Spleen (tissue), 7 donors: ENCODE data around the gene BCL11B.

Source experiments
- POLR2A ChIP-seq, 3 donors: fragments of 450-650 bp; IDR thresholded peaks; one replicate each; pipeline ENCODE4 v1.5.1; 2017; ENCODE audit warnings: antibody characterized with exemption in 3 of 3, mild to moderate bottlenecking in 1 of 3
- TF ChIP-seq, protein P1 (sequence below), 11 experiments: fragments of 200-600 bp in 7 of 11; fragments of 450-650 bp in 4 of 11; sonication (generic) in 4 of 11; IDR thresholded peaks in 8 of 11; conservative IDR thresholded peaks in 3 of 11; 1 replicate in 7 of 11; 2 replicates in 4 of 11; pipeline versions ENCODE4 v1.4.0 to v1.8.0; 2016 to 2021; ENCODE audit warnings: antibody characterized with exemption in 11 of 11, inconsistent platforms in 4 of 11, mild to moderate bottlenecking in 1 of 11
- donor health status: DM: no; HTN: no; CAD: no; lungs with moderate emphysema.
- donor health status: DM: no; HTN: no; CAD: no.
- donor health status: DM: no; HTN: no; CAD: no.

- no peak for TF ChIP-seq POLR2A (IDR thresholded peaks at IDR 0.05)
- TF ChIP-seq, protein P1, sequence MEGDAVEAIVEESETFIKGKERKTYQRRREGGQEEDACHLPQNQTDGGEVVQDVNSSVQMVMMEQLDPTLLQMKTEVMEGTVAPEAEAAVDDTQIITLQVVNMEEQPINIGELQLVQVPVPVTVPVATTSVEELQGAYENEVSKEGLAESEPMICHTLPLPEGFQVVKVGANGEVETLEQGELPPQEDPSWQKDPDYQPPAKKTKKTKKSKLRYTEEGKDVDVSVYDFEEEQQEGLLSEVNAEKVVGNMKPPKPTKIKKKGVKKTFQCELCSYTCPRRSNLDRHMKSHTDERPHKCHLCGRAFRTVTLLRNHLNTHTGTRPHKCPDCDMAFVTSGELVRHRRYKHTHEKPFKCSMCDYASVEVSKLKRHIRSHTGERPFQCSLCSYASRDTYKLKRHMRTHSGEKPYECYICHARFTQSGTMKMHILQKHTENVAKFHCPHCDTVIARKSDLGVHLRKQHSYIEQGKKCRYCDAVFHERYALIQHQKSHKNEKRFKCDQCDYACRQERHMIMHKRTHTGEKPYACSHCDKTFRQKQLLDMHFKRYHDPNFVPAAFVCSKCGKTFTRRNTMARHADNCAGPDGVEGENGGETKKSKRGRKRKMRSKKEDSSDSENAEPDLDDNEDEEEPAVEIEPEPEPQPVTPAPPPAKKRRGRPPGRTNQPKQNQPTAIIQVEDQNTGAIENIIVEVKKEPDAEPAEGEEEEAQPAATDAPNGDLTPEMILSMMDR (IDR thresholded peaks at IDR 0.05 in 8 of 11, conservative IDR thresholded peaks at IDR 0.05 in 3 of 11) = no peak
Observed at GRCh38 chr14:99163446-99163845, 108.6 kb downstream of the BCL11B start.
